Measurements from ENCODE around the gene HNRNPM.
"Not testable (repeated sequence)": the region's sequence is repeated elsewhere in the genome, so short reads cannot be mapped to it uniquely, and the experiment has no call there.

HNRNPM gene

GRCh38 chr19:8444677-8445487, at the start of gene HNRNPM:
Gene HNRNPM, plus strand, starts transcription at chr19:8444975. Its CDS starts 24 bp downstream, at chr19:8444999.
- peak; percentile 100 for DNase-seq (ENCODE audit: low read depth in 2 of 2)

GRCh38 chr19:8395621-8396082, 49.1 kb upstream of the HNRNPM start:
- DNase-seq (ENCODE audit: low read depth in 2 of 2), result no peak

DNA sequence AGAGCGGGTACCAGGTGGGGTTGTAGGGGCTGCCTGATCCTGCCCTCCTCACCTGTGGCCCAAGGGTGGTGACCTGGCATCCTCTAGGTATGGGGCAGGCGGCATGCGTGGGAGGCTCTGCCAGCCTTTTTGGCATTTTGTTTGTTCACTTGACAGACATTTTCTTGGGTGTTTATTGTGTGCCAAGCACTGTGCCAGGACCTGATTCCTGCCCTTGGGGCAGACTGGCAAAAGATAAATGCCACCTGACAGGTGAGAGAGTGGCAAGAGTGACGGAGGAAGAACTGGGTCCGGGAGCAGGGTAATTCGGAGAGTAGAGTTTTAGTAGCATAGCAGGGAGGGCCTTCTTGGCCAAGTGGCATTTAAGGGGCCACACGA, 48.6 kb upstream of the HNRNPM start:
- no peak for DNase-seq (ENCODE audit: low read depth in 2 of 2)

DNA sequence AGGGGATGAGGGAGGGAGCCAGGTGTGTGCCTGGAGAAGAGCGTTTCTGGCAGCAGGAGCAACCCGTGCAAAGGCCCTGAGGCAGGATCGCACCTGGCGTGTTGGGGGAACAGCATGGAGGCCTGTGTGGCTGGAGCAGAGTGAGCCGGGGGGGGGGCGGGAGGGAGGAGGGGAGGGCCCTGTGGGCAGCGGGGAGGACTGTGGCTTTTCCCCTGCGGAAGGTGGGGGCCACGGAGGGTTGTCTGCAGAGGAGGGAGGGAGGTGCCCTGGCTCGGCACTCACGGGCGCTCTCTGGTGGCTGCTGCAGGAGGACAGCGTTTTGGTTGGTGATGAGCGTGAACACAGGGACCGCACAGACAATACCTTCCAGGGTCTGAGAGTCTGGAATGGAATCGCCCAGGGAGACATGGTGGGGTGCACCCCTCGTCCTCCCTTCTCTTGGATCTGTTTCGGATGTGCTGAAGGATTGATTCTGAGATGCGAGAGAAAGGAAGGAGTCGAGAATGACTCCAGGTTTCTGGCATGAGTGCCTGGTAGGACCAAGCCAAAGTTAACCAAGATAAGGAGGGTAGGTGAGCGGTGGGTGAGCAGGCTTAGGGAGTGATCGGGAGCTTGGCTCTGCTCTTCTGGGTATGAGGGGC, 48.1 kb upstream of the HNRNPM start:
- DNase-seq (ENCODE audit: low read depth in 2 of 2), result peak; percentile 34 to 49

DNA sequence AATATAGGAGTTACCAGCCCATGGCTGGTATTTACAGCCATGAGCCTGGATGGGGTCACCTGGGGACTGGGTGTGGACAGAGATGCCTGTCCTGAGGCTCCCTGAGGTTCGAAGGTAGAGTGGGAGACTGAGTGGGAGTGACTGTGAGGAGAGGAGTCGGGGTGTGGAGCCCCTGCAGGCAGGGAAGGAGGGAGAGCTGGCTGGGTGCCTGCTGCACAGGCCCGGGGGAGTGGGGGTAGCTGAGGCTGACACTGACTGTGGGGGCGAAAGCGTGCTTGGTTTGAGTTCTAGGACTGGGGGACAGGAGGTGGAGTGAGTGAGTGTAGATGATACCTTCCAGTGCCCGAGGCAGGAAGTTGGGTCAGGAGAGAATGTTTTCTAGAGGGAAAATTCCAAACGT, 47.5 kb upstream of the HNRNPM start:
- DNase-seq (ENCODE audit: low read depth in 2 of 2), result no peak

GRCh38 chr19:8397746-8398310, 46.9 kb upstream of the HNRNPM start:
- DNase-seq (ENCODE audit: low read depth in 2 of 2), result no peak

- no peak for DNase-seq (ENCODE audit: low read depth in 2 of 2)
These were observed 46.4 kb upstream of the HNRNPM start for GRCh38 chr19:8398311-8398771.

- no peak for DNase-seq (ENCODE audit: low read depth in 2 of 2)
These were observed 45.0 kb upstream of the HNRNPM start for GRCh38 chr19:8399681-8400188.

DNA sequence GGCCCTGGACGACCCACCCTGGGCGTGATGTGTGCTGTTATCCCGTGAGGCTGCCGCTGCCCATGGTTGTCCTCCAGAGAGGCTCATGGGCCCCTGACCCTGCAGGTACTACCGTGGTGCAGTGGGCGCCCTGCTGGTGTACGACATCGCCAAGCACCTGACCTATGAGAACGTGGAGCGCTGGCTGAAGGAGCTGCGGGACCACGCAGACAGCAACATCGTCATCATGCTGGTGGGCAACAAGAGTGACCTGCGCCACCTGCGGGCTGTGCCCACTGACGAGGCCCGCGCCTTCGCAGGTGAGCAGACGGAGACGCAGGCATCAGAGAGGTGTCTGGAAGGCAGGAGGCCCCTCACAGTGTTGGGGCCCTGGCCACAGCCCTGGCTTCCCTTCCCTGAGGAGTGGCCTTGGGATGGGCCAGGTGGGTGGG, 42.8 kb upstream of the HNRNPM start:
- DNase-seq (ENCODE audit: low read depth in 2 of 2), result no peak

DNA sequence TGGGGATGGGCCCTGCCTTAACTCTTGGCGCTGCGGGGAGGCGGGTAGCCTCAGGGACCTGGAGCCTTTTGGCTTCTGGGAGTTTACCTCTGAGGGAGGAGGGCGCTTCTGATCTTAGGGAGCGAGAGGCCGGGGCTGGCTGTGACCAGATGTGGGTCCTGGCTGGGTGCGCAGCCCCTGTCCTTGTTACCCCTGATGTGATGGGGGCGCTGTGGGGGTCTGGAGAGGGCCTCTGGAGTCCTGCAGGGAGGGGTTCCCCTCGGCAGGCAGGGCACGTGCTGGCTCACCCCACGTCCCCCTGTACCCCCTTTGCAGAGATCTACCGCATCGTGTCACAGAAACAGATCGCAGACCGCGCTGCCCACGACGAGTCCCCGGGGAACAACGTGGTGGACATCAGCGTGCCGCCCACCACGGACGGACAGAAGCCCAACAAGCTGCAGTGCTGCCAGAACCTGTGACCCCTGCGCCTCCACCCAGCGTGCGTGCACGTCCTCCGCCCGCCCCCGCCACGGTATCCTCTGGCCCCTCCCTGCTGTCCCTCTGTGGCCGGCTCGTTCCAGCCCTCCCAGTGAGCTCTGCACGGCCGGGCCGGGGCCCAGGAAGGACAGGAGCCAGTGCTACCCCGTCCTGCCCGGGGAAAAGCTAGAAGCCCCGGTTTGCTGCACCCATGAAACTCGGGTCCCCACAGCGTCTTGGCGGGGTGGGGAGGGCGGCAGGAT, 41.5 kb upstream of the HNRNPM start:
- no peak for DNase-seq (ENCODE audit: low read depth in 2 of 2)

DNA sequence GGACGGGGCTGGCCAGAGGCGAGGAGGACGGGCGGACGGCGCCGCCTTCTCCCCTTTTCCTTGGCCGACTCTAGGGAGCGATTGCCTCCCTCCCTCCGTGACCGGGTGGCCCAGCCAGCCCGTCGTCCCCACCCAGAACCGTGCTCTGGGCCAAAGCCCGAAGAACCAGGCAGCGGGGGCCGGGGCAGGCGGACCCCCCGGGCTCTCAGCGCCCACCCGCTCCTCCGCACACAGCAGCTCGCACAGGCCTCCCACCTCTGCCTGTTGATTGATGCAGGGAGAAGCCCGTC, 41.0 kb upstream of the HNRNPM start:
- DNase-seq (ENCODE audit: low read depth in 2 of 2), result no peak

GRCh38 chr19:8404391-8405151, 40.2 kb upstream of the HNRNPM start:
- no peak for DNase-seq (ENCODE audit: low read depth in 2 of 2)

DNA sequence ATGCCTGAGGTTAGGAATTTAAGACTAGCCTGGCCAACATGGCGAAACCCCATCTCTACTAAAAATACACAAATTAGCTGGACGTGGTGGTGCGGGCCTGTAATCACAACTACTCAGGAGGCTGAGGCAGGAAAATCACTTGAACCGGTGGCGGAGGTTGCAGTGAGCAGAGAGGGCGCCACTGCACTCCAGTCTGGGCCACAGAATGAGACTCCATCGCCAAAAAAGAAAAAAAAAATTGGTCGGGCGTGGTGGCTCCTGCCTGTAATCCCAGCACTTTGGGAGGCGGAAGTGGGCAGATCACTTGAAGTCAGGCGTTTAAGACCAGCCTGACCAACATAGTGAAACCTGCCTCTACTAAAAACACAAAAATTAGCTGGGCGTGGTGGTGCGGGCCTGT, 34.1 kb upstream of the HNRNPM start:
- not testable (repeated sequence) for DNase-seq (ENCODE audit: low read depth in 2 of 2)

DNA sequence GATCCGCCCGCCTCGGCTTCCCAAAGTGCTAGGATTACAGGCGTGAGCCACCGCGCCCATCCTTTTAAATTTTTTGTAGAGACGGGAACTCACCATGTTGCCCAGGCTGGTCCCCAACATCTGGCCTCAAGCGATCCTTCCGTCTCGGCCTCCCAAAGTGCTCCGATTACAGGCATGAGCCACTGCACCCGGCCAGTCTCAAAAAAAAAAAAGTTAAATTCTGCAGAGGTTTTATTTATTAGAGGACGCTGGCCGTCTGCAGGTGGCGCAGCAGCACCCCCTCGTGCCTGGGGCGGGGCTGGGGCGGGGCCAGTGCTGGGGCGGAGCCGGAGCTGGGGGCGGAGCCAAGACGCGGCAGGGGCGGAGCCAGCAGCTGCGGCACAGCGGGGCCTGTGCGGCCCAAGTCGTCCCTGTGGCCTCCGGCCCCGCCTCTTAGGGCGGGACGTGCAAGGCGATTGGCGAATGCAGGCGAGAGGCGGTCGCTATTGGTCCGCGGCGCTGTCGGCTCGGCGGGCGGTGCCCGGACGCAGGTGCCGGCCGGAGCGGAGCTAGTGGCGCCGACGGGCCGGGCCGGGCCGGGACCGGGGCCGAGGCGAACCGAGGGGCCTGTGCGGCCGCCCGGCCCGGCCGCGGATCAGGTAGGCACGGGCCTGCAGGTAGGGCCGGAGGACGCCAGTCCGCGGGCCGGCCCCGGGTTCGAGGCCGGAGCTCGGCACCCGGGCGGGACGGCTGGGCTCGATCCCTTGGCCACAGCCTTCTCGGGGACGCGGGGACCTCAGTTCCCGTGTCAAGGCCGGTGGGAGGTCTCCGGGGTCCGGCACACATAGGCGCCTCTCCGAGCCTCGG, 31.8 kb upstream of the HNRNPM start, which contains the start of gene MARCHF2:
MARCHF2 (plus strand) TSS at position 523 of the 846 bp plus-strand sequence. CDS start 8,536 bp downstream, outside the sequence.
- DNase-seq (ENCODE audit: low read depth in 2 of 2), result peak; percentile 90 to 94

GRCh38 chr19:8413629-8413995, 31.2 kb upstream of the HNRNPM start:
- DNase-seq (ENCODE audit: low read depth in 2 of 2), result no peak

- no peak for DNase-seq (ENCODE audit: low read depth in 2 of 2)
These were observed 28.0 kb upstream of the HNRNPM start for GRCh38 chr19:8416796-8417195.

DNA sequence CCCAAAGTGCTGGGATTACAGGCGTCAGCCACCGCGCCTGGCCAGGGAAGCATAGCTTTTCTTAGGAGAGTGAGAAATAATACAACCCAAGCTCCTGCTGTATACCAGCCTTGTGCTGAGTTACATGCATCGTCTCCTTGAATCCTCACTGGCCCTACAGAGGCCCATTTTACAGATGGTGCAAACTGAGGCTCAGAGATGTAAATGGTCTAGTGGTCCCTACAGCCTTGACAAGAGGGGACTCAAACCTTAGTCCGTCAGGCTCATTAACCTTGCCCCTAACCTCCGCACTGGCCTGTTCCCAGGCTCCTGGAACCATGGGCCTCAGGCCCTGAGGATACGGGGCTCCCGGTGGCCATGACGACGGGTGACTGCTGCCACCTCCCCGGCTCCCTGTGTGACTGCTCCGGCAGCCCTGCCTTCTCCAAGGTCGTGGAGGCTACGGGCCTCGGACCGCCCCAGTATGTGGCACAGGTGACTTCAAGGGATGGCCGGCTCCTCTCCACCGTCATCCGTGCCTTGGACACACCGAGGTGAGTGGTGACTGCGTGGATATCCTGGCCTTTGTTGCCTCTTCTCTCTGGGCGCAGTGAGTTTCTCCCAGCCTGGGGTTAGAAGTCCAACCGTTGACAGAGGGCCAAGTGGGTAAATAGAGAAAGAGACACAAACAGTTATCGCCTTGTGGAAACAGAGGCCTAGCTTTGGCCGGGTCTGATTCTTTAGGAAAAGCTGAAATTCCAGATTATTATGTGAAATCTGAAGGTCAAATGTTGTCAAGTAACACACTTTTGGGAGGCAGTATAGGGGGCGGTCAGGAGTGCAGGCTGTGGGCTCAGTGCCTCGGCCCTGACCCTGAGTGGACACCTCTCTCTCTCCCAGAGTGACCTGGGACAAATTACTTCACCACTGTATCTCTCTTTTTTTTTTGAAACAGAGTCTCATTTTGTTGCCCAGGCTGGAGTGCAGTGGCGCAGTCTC, 23.0 kb upstream of the HNRNPM start:
- DNase-seq (ENCODE audit: low read depth in 2 of 2), result no peak

GRCh38 chr19:8423817-8424223, 21.0 kb upstream of the HNRNPM start:
- no peak for DNase-seq (ENCODE audit: low read depth in 2 of 2)

DNA sequence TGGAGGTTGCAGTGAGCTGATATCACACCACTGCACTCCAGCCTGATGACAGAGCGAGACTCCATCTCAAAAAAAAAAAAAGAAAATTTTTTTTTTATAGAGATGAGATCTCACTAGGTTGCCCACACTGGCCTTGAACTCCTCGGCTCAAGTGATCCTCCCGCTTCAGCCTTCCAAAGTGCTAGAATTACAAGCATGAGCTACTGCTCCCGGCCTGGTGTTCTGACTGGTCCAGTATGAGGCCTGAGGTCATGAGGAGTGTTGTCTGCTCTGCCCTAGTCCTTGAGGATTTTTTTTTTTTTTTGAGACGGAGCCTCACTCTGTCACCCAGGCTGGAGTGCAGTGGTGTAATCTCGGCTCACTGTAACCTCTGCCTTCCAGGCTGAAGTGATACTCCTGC, 19.4 kb upstream of the HNRNPM start:
- DNase-seq (ENCODE audit: low read depth in 2 of 2), result not testable (repeated sequence)
